Measurements from ENCODE around the gene PACRG.

PACRG gene

GRCh38 chr6:163339466-163339865 lies 611.7 kb downstream of the PACRG start:
- in situ Hi-C loops (cut with MboI; ENCODE audit: low sequenced_read_pairs) = no loop called here

- in situ Hi-C loops (cut with MboI; ENCODE audit: low sequenced_read_pairs) = no loop called here
Measured at GRCh38 chr6:163340201-163340887, 612.6 kb downstream of the PACRG start.

- in situ Hi-C loops (cut with MboI; ENCODE audit: low sequenced_read_pairs) = no loop called here
Measured at GRCh38 chr6:163341224-163342061, 613.7 kb downstream of the PACRG start.

GRCh38 chr6:163342571-163343539 lies 615.1 kb downstream of the PACRG start:
- in situ Hi-C loops (cut with MboI; ENCODE audit: low sequenced_read_pairs) = no loop called here

GRCh38 chr6:163343609-163344008 lies 615.8 kb downstream of the PACRG start:
- in situ Hi-C loops (cut with MboI; ENCODE audit: low sequenced_read_pairs) = no loop called here

GRCh38 chr6:163344411-163344810 lies 616.6 kb downstream of the PACRG start:
- in situ Hi-C loops (cut with MboI; ENCODE audit: low sequenced_read_pairs) = no loop called here

GRCh38 chr6:163345931-163346330 lies 618.2 kb downstream of the PACRG start:
- in situ Hi-C loops (cut with MboI; ENCODE audit: low sequenced_read_pairs) = no loop called here

- in situ Hi-C loops (cut with MboI; ENCODE audit: low sequenced_read_pairs) = no loop called here
Measured at GRCh38 chr6:163346497-163346961, 618.8 kb downstream of the PACRG start.

- in situ Hi-C loops (cut with MboI; ENCODE audit: low sequenced_read_pairs) = no loop called here
Measured at GRCh38 chr6:163347021-163347446, 619.3 kb downstream of the PACRG start.

GRCh38 chr6:163348789-163349680 lies 621.3 kb downstream of the PACRG start:
- in situ Hi-C loops (cut with MboI; ENCODE audit: low sequenced_read_pairs) = no loop called here

- in situ Hi-C loops (cut with MboI; ENCODE audit: low sequenced_read_pairs) = no loop called here
Measured at GRCh38 chr6:163349696-163350095, 621.9 kb downstream of the PACRG start.

- in situ Hi-C loops (cut with MboI; ENCODE audit: low sequenced_read_pairs) = no loop called here
Measured at GRCh38 chr6:163351013-163351412, 623.2 kb downstream of the PACRG start.

- in situ Hi-C loops (cut with MboI; ENCODE audit: low sequenced_read_pairs) = no loop called here
Measured at GRCh38 chr6:163352011-163352685, 624.4 kb downstream of the PACRG start.

GRCh38 chr6:163352966-163353365 lies 625.2 kb downstream of the PACRG start:
- in situ Hi-C loops (cut with MboI; ENCODE audit: low sequenced_read_pairs) = no loop called here

GRCh38 chr6:163354085-163354484 lies 626.3 kb downstream of the PACRG start:
- in situ Hi-C loops (cut with MboI; ENCODE audit: low sequenced_read_pairs) = no loop called here

- in situ Hi-C loops (cut with MboI; ENCODE audit: low sequenced_read_pairs) = no loop called here
Measured at GRCh38 chr6:163354761-163355425, 627.1 kb downstream of the PACRG start.

GRCh38 chr6:163355426-163355991 lies 627.7 kb downstream of the PACRG start:
- in situ Hi-C loops (cut with MboI; ENCODE audit: low sequenced_read_pairs) = no loop called here

- in situ Hi-C loops (cut with MboI; ENCODE audit: low sequenced_read_pairs) = no loop called here
Measured at GRCh38 chr6:163356324-163356723, 628.5 kb downstream of the PACRG start.
